ENCODE results near the gene ANO9. TPM values are rescaled to one million over a fixed set of nuclear protein-coding genes. Genes with fewer than 3 reads are reported as not detected.

ANO9 gene
- total and polyA plus RNA-seq, 2 donors from 2014 or later = 11.3 to 21.8 TPM

- Histone ChIP-seq H3K4me1 (ENCODE audit: control insufficient read depth in 2 of 3, insufficient read depth in 2 of 3, low read depth in 1 of 3, low read length in 3 of 3) (peaks cover 0 to 27% (median 6%) of the 10 kb centered on the region in 3 donors), H3K27ac (ENCODE audit: low read depth in 2 of 2, low read length in 2 of 2) (peak overlapping the region in 1 of 2 donors; percentile 37), H3K36me3 (ENCODE audit: control insufficient read depth in 2 of 3, insufficient read depth in 3 of 3, low read length in 3 of 3) (no peaks in the 10 kb centered on the region), H3K9ac (ENCODE audit: low read length in 3 of 3) (peak overlapping the region in 1 of 3 donors; percentile 51), H3K27me3 (ENCODE audit: control insufficient read depth, insufficient read depth, low read length) (no peaks in the 10 kb centered on the region), H3K9me3 (ENCODE audit: control insufficient read depth in 2 of 3, insufficient read depth in 1 of 3, low read length in 3 of 3) (no peaks in the 10 kb centered on the region), H3K4me3 (ENCODE audit: low read length in 3 of 3) (peak overlapping the region in 1 of 3 donors; percentile 64)
- intact Hi-C loops (cut with DNase I) = no loop called here
- no peak for TF ChIP-seq CTCF (IDR thresholded peaks at IDR 0.05; ENCODE audit: borderline replicate concordance, extremely low read depth, insufficient read depth)
- DNase-seq = no peak
- no peak for FAIRE-seq
Observed at GRCh38 chr11:417652-418342, 24.0 kb downstream of the ANO9 start.

- H3K27ac ChIP-seq (ENCODE audit: low read depth in 2 of 2, low read length in 2 of 2) = peak overlapping the region; percentile 76 to 81
- H3K36me3 ChIP-seq (ENCODE audit: control insufficient read depth in 2 of 3, insufficient read depth in 3 of 3, low read length in 3 of 3) = no peaks in the 10 kb centered on the region
- TF ChIP-seq CTCF (IDR thresholded peaks at IDR 0.05; ENCODE audit: borderline replicate concordance, extremely low read depth, insufficient read depth) = no peak
- intact Hi-C loops (cut with DNase I) = no loop called here
- FAIRE-seq (no peak), DNase-seq (peak in 4 of 5 donors; percentile 38 to 89 (median 61))
- no peaks in the 10 kb centered on the region for H3K27me3 ChIP-seq (ENCODE audit: control insufficient read depth, insufficient read depth, low read length)
- peak overlapping the region in 2 of 3 donors; percentile 55 to 64 for H3K4me3 ChIP-seq (ENCODE audit: low read length in 3 of 3)
- H3K9me3 ChIP-seq (ENCODE audit: control insufficient read depth in 2 of 3, insufficient read depth in 1 of 3, low read length in 3 of 3) = no peaks in the 10 kb centered on the region
- peak overlapping the region in 1 of 3 donors; percentile 51 for H3K9ac ChIP-seq (ENCODE audit: low read length in 3 of 3)
- H3K4me1 ChIP-seq (ENCODE audit: control insufficient read depth in 2 of 3, insufficient read depth in 2 of 3, low read depth in 1 of 3, low read length in 3 of 3) = peaks cover 0 to 29% (median 6%) of the 10 kb centered on the region in 3 donors
Observed at GRCh38 chr11:416757-417621, 24.8 kb downstream of the ANO9 start.

- no peak for TF ChIP-seq CTCF (IDR thresholded peaks at IDR 0.05; ENCODE audit: borderline replicate concordance, extremely low read depth, insufficient read depth)
- Histone ChIP-seq H3K27ac (ENCODE audit: low read depth in 2 of 2, low read length in 2 of 2) (peak overlapping the region; percentile 76 to 81), H3K9ac (ENCODE audit: low read length in 3 of 3) (peak overlapping the region in 1 of 3 donors; percentile 40), H3K9me3 (ENCODE audit: control insufficient read depth in 2 of 3, insufficient read depth in 1 of 3, low read length in 3 of 3) (no peaks in the 10 kb centered on the region), H3K4me1 (ENCODE audit: control insufficient read depth in 2 of 3, insufficient read depth in 2 of 3, low read depth in 1 of 3, low read length in 3 of 3) (peaks cover 0 to 29% (median 6%) of the 10 kb centered on the region in 3 donors), H3K36me3 (ENCODE audit: control insufficient read depth in 2 of 3, insufficient read depth in 3 of 3, low read length in 3 of 3) (no peaks in the 10 kb centered on the region), H3K4me3 (ENCODE audit: low read length in 3 of 3) (peak overlapping the region in 2 of 3 donors; percentile 40 to 64), H3K27me3 (ENCODE audit: control insufficient read depth, insufficient read depth, low read length) (no peaks in the 10 kb centered on the region)
- intact Hi-C loops (cut with DNase I) = no loop called here
- FAIRE-seq (no peak), DNase-seq (no peak)
Observed at GRCh38 chr11:416051-416756, 25.6 kb downstream of the ANO9 start.
